Chondrocyte (in vitro differentiated cells): Measurements from ENCODE around the gene TMEM154. TPM values are rescaled to one million over a fixed set of nuclear protein-coding genes. Genes with fewer than 3 reads are reported as not detected.
A peak's percentile ranks its signal among the peaks of the same experiment; 100 is the strongest.

Source experiments
- DNase-seq: peaks from one replicate; pipeline ENCODE4 v3.0.0; 2021; ENCODE audit warnings: mixed read lengths, low spot score
- H3K27ac Mint-ChIP-seq: one replicate; pipeline ENCODE4 v1.8.0; 2021; ENCODE audit warnings: mild to moderate bottlenecking, moderate library complexity, mixed read lengths; ENCODE audit not compliant: unreplicated experiment
- H3K27me3 Mint-ChIP-seq: 2 replicates; pipeline ENCODE4 v1.8.0; 2021; ENCODE audit warnings: low read depth, mixed read lengths
- H3K36me3 Mint-ChIP-seq: 2 replicates; pipeline ENCODE4 v1.8.0; 2021; ENCODE audit warnings: low read depth, mixed read lengths
- H3K4me1 Mint-ChIP-seq: 2 replicates; pipeline ENCODE4 v1.8.0; 2021; ENCODE audit warnings: low read depth, mild to moderate bottlenecking, mixed read lengths
- H3K4me3 Mint-ChIP-seq: one replicate; pipeline ENCODE4 v1.8.0; 2021; ENCODE audit warnings: mild to moderate bottlenecking, moderate library complexity, mixed read lengths; ENCODE audit not compliant: unreplicated experiment
- H3K9me3 Mint-ChIP-seq: 2 replicates; pipeline ENCODE4 v1.8.0; 2021; ENCODE audit warnings: low read depth, mixed read lengths
- total RNA-seq: library from RNA; stranded (reverse); gene quantifications from 3 replicates; pipeline ENCODE4 v1.2.1, GENCODE V29; 2021
- TF ChIP-seq, protein P1 (sequence below): fragments of 200-600 bp; sonication (generic); IDR thresholded peaks from 2 replicates; pipeline ENCODE4 v1.5.0; 2021; ENCODE audit warnings: antibody characterized with exemption, mild to moderate bottlenecking, moderate library complexity

The TMEM154 gene
- total RNA-seq, 1 donor from 2014 or later, result 2.2 TPM

DNA sequence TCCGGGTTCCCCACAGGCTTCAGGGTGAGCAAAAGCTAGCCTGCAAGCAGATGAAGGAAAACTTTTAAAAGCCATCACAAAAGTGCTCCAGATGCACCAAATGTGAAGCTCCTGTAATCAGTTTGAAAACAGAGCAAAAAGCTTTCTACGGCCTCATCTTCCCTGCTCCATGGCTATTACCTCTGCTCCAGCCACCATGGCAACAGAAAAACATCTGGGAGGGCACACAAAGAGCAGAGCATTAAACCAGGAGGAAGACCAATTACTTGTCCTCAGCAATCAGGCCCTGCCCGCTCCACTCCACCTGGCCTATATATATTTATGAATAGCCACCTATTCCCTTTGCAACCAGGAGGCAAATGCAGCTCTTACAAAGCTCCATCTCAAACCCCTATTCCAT is 33.6 kb downstream of the TMEM154 start:
- TF ChIP-seq, protein P1, sequence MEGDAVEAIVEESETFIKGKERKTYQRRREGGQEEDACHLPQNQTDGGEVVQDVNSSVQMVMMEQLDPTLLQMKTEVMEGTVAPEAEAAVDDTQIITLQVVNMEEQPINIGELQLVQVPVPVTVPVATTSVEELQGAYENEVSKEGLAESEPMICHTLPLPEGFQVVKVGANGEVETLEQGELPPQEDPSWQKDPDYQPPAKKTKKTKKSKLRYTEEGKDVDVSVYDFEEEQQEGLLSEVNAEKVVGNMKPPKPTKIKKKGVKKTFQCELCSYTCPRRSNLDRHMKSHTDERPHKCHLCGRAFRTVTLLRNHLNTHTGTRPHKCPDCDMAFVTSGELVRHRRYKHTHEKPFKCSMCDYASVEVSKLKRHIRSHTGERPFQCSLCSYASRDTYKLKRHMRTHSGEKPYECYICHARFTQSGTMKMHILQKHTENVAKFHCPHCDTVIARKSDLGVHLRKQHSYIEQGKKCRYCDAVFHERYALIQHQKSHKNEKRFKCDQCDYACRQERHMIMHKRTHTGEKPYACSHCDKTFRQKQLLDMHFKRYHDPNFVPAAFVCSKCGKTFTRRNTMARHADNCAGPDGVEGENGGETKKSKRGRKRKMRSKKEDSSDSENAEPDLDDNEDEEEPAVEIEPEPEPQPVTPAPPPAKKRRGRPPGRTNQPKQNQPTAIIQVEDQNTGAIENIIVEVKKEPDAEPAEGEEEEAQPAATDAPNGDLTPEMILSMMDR, result no peak
- no peak overlapping the region for H3K4me3 Mint-ChIP-seq
- DNase-seq, result no peak
- no peaks in the 10 kb centered on the region for H3K27me3 Mint-ChIP-seq
- peaks cover 9% of the 10 kb centered on the region for H3K4me1 Mint-ChIP-seq
- H3K36me3 Mint-ChIP-seq, result no peaks in the 10 kb centered on the region
- H3K9me3 Mint-ChIP-seq, result peaks cover 3% of the 10 kb centered on the region
- no peak overlapping the region for H3K27ac Mint-ChIP-seq

DNA sequence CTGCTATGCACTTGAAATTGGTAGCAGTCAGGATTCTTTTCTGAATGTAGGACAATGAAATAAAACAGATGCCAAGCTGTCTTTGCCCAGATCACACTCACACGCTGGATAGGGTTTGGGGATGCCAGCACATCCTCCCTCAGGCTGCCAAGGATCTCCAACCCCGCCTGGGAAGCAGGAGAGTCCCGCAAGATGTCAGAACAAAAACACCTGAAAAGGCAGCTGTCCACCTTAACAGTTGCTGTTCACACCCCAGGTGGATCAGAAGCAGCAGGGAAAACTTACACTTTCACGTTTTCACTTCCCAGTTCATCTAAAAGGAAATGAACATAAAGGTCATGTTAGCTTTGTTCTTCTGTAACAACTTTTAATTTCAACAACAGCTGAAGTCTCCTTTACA is 35.7 kb downstream of the TMEM154 start:
- peaks cover 9% of the 10 kb centered on the region for H3K4me1 Mint-ChIP-seq
- no peak overlapping the region for H3K27ac Mint-ChIP-seq

DNA sequence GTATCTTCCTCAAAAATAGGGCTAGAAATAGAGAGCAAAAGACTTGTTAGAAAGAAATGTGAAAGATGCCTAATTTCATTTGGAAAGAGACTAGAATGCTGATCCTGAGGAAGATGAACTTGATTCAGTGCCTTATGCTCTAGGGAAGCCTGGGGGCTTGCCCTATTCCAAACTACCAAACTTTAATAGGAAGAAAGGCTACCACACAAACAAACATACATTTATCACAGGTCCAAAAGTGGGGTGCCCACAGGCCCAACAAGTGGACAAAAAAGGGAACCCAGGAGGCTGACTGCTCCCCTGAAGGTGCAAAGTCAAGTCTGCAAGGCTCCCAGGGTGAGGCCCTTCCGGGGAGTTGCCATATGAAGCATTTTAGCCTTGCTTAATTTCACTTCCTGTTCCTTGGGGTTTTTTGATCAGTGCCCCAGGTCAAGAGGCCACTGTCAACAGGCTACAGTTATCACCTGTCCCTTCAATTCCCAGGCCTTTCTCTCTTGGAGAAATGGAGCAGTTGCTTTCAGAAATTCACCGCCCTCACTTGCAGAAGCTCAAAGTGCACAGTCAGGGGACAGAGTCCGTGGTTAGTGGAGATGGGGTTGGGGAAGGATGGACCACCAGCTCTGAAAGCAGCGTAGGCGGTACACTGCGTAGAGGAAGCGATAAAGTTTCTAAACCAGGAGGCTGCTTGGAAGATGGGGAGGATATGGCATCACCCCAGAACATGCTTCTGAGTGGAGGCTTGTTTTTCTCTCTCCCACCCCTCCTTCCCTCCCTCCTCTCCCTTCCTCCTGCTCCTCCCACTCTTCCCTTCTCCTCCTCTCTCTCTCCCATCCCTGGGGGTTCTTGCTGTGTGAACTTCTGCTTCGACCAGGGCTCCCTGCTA is 36.4 kb downstream of the TMEM154 start:
- Mint-ChIP-seq H3K36me3 (no peaks in the 10 kb centered on the region), H3K9me3 (peaks cover 3% of the 10 kb centered on the region), H3K27ac (no peak overlapping the region), H3K4me3 (no peak overlapping the region), H3K4me1 (peaks cover 8% of the 10 kb centered on the region), H3K27me3 (no peaks in the 10 kb centered on the region)
- DNase-seq, result no peak
- TF ChIP-seq, protein P1, result no peak

More for the DNA sequence above, 35.7 kb downstream of the TMEM154 start:
- Mint-ChIP-seq H3K27me3 (no peaks in the 10 kb centered on the region), H3K36me3 (no peaks in the 10 kb centered on the region), H3K9me3 (peaks cover 3% of the 10 kb centered on the region), H3K4me3 (no peak overlapping the region)
- TF ChIP-seq, protein P1, result no peak
- no peak for DNase-seq

DNA sequence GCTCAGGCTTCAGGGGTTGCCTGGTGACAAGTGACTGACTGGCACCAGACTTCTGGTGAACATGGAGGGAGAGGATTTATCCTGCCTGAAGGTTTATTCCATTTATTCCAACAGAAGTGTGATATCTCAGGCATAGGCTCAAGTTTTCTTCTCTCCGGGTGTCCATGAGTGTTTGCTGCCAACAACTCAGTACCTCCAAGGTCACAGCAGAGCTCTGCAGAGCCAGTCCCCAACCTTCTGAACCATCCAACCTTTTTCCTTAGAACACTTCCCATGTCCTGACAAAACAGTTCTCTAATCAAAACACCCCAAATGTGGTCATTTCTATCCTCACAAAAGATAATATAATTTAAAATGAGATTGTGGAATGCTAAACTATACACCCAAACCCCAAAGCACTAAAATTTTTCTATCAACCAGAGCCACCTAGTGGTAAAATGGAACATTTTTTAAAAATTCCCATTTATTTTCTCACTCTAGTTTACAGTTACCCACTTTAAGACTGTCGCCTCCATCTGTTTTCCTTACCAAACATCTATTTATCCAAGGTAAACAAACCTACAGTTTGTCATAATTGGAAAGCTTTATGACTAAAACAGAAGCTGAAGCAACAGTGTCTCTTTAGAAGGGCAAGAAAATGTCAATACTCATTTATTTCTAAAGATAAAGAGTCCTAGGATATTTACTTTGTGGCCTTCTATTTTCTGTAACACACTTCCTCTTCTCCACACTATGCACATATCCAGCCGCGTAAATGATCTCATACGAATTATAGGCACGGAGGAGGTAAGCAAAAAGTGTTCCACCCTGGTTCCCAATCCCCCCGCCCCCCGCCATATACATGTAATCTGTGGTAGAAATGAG is 39.5 kb downstream of the TMEM154 start:
- TF ChIP-seq, protein P1, result peak; percentile 92

DNA sequence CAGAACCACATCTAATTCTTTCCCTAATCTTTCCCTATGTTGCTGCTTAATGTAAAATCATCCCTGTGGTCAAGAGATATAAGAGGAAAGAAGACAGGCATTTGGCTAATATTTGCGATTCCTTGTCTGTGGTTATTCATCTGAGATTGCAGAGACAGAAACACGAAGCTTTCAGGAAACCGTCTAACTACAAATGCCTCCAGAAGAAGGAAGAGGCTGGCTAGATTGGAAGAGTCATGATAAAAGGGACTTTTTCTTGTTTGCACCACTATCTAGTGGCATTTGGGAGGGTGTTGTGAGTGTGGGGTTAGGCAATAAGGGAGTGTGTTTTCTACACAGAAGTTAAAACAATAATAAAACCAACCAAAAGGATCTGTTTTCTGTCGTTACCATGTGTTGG is 43.9 kb downstream of the TMEM154 start:
- H3K9me3 Mint-ChIP-seq, result no peaks in the 10 kb centered on the region
- DNase-seq, result no peak
- no peaks in the 10 kb centered on the region for H3K4me1 Mint-ChIP-seq

More for the DNA sequence above, 39.5 kb downstream of the TMEM154 start:
- Mint-ChIP-seq H3K4me1 (no peaks in the 10 kb centered on the region), H3K9me3 (no peaks in the 10 kb centered on the region), H3K27ac (no peak overlapping the region), H3K4me3 (no peak overlapping the region), H3K36me3 (no peaks in the 10 kb centered on the region), H3K27me3 (no peaks in the 10 kb centered on the region)
- DNase-seq, result no peak

More for the DNA sequence above, 43.9 kb downstream of the TMEM154 start:
- H3K27ac Mint-ChIP-seq, result no peak overlapping the region
- H3K4me3 Mint-ChIP-seq, result no peak overlapping the region
- TF ChIP-seq, protein P1, result no peak
- no peaks in the 10 kb centered on the region for H3K36me3 Mint-ChIP-seq
- no peaks in the 10 kb centered on the region for H3K27me3 Mint-ChIP-seq
